HCT116 (cell line): ENCODE results near the gene CNTNAP5. TPM values are rescaled to one million over a fixed set of nuclear protein-coding genes. Genes with fewer than 3 reads are reported as not detected.

ENCODE experiments used
- ATAC-seq: fragments of 200-7000 bp; cut with Tn5 transposase; 2 replicates; pipeline ENCODE4 v1.9.1; 2020; ENCODE audit warnings: mild to moderate bottlenecking, moderate library complexity
- BruUV-seq: library from RNA; stranded (reverse); fragments of 400-500 nt; replicated peaks from 2 replicates; lab custom pipeline; 2021; lab: Mats Ljungman, UMichigan
- CTCF ChIA-PET: fragments of 300-600 bp; sonication (Branson Sonifier 250); formaldehyde crosslinking; loops from one replicate; lab custom pipeline; 2021; ENCODE audit warnings: antibody characterized with exemption; lab: Charles Lee
- POLR2A ChIA-PET: fragments of 300-600, 350-600 bp; sonication (Branson Sonifier 250); formaldehyde crosslinking; loops from one replicate; lab custom pipeline; 2021; ENCODE audit warnings: antibody characterized with exemption; lab: Charles Lee
- RAD21 ChIA-PET, 2 experiments: fragments of 300-600 bp; sonication (Branson Sonifier 250); formaldehyde crosslinking; loops; one replicate each; lab custom pipeline; 2023; ENCODE audit warnings: low total read pairs in 2 of 2; ENCODE audit not compliant: uncharacterized antibody in 2 of 2, unreplicated experiment in 2 of 2, low non-redundant PET in 1 of 2; lab: Charles Lee
- DNase-seq: peaks from one replicate; pipeline ENCODE4 v3.0.0-alpha.2; 2010; ENCODE audit warnings: low read depth, low spot score
- H2AFZ ChIP-seq: fragments of 200-600 bp; shearing (Covaris generic), sonication (generic); 2 replicates; pipeline ENCODE4 v1.6.1; 2017; ENCODE audit warnings: low read depth, mixed run types, mixed read lengths, antibody characterized with exemption, low read length; ENCODE audit not compliant: poor library complexity, severe bottlenecking
- H3K27ac ChIP-seq: 2 replicates; pipeline ENCODE4 v1.5.1; 2012; ENCODE audit warnings: low read depth, low read length
- H3K27me3 ChIP-seq: fragments of 200-600 bp; sonication (generic); 2 replicates; pipeline ENCODE4 v1.6.1; 2016; ENCODE audit warnings: mixed run types, low read length, mixed read lengths; ENCODE audit not compliant: insufficient read depth
- H3K36me3 ChIP-seq, 2 experiments: fragments of 200-500 bp in 1 of 2; fragments of 200-600 bp in 1 of 2; sonication (Bioruptor generic) in 1 of 2; sonication (generic) in 1 of 2; 2 replicates each; pipeline versions ENCODE4 v1.5.1 to v1.6.1; 2014 to 2016; ENCODE audit warnings: low read length in 2 of 2, inconsistent platforms in 1 of 2, mixed read lengths in 1 of 2, mixed run types in 1 of 2; ENCODE audit not compliant: insufficient read depth in 2 of 2, control insufficient read depth in 1 of 2
- H3K4me1 ChIP-seq, 2 experiments: fragments of 200-600 bp in 1 of 2; sonication (generic) in 1 of 2; 2 replicates each; pipeline versions ENCODE4 v1.5.1 to v1.6.1; 2012 to 2017; ENCODE audit warnings: low read length in 2 of 2, inconsistent platforms in 1 of 2, mild to moderate bottlenecking in 1 of 2, mixed read lengths in 1 of 2, mixed run types in 1 of 2, moderate library complexity in 1 of 2; ENCODE audit not compliant: insufficient read depth in 2 of 2, control insufficient read depth in 1 of 2
- H3K4me2 ChIP-seq: fragments of 200-600 bp; sonication (generic); 2 replicates; pipeline ENCODE4 v1.6.1; 2017; ENCODE audit warnings: mixed run types, low read length, mixed read lengths
- H3K4me3 ChIP-seq, 2 experiments: fragments of 200-600 bp in 1 of 2; sonication (generic) in 1 of 2; replicated peaks in 1 of 2; 2 replicates each; pipeline ENCODE4 v1.5.1; 2011 to 2016; ENCODE audit warnings: low read length in 2 of 2, control low read depth in 1 of 2, low read depth in 1 of 2, mild to moderate bottlenecking in 1 of 2, mixed read lengths in 1 of 2, mixed run types in 1 of 2
- H3K79me2 ChIP-seq: fragments of 200-600 bp; sonication (generic); 2 replicates; pipeline ENCODE4 v1.6.1; 2017; ENCODE audit warnings: mild to moderate bottlenecking, mixed run types, low read length, moderate library complexity, mixed read lengths; ENCODE audit not compliant: insufficient read depth
- H3K9ac ChIP-seq: fragments of 200-600 bp; sonication (generic); 2 replicates; pipeline ENCODE4 v1.6.1; 2016; ENCODE audit warnings: low read length, mixed read lengths
- H3K9me2 ChIP-seq: fragments of 200-600 bp; sonication (generic), shearing (Covaris generic); 2 replicates; pipeline ENCODE4 v1.6.1; 2017; ENCODE audit warnings: mixed run types, mild to moderate bottlenecking, moderate library complexity; ENCODE audit not compliant: insufficient read depth
- H3K9me3 ChIP-seq, 2 experiments: fragments of 200-500 bp in 1 of 2; fragments of 200-600 bp in 1 of 2; sonication (Bioruptor generic) in 1 of 2; sonication (generic) in 1 of 2; 2 replicates each; pipeline ENCODE4 v1.6.1; 2014 to 2017; ENCODE audit warnings: low read length in 2 of 2, mixed read lengths in 2 of 2, inconsistent platforms in 1 of 2, low read depth in 1 of 2, mild to moderate bottlenecking in 1 of 2, mixed run types in 1 of 2, moderate library complexity in 1 of 2; ENCODE audit not compliant: control insufficient read depth in 1 of 2, insufficient read depth in 1 of 2
- H4K20me1 ChIP-seq: fragments of 200-600 bp; sonication (generic), shearing (Covaris generic); 2 replicates; pipeline ENCODE4 v1.6.1; 2017; ENCODE audit warnings: mixed run types, mild to moderate bottlenecking, moderate library complexity; ENCODE audit not compliant: insufficient read depth
- ATF3 ChIP-seq: IDR thresholded peaks from 2 replicates; pipeline ENCODE4 v1.6.1; 2012
- CBX3 ChIP-seq: IDR thresholded peaks from 2 replicates; pipeline ENCODE4 v1.6.1; 2012; ENCODE audit warnings: low read depth
- CEBPB ChIP-seq: IDR thresholded peaks from 2 replicates; pipeline ENCODE4 v1.6.1; 2012; ENCODE audit warnings: low read depth
- CTCF ChIP-seq, 3 experiments: fragments of 200-600 bp in 1 of 3; sonication (generic) in 1 of 3; IDR thresholded peaks in 2 of 3; conservative IDR thresholded peaks in 1 of 3; 2 replicates each; pipeline ENCODE4 v1.5.1; 2012 to 2017; ENCODE audit warnings: low read depth in 2 of 3, low read length in 2 of 3, antibody characterized with exemption in 1 of 3, borderline replicate concordance in 1 of 3, control low read depth in 1 of 3, mild to moderate bottlenecking in 1 of 3, mixed read lengths in 1 of 3, mixed run types in 1 of 3, moderate library complexity in 1 of 3; ENCODE audit not compliant: insufficient read depth in 1 of 3
- ELF1 ChIP-seq: IDR thresholded peaks from 2 replicates; pipeline ENCODE4 v1.6.1; 2012; ENCODE audit warnings: low read depth, borderline replicate concordance
- EZH2 ChIP-seq: fragments of 200-600 bp; sonication (generic); IDR thresholded peaks from 2 replicates; pipeline ENCODE4 v1.6.1; 2017; ENCODE audit warnings: antibody characterized with exemption, mixed run types
- EZH2phosphoT487 ChIP-seq: fragments of 200-600 bp; IDR thresholded peaks from 2 replicates; pipeline ENCODE4 v1.6.1; 2018; ENCODE audit warnings: antibody characterized with exemption, borderline replicate concordance
- FOSL1 ChIP-seq: IDR thresholded peaks from 2 replicates; pipeline ENCODE4 v1.6.1; 2012; ENCODE audit warnings: low read depth
- JUND ChIP-seq: IDR thresholded peaks from 2 replicates; pipeline ENCODE4 v1.6.1; 2012
- MAX ChIP-seq: IDR thresholded peaks from 2 replicates; pipeline ENCODE4 v1.6.1; 2012
- POLR2AphosphoS5 ChIP-seq: IDR thresholded peaks from 2 replicates; pipeline ENCODE4 v1.6.1; 2011; ENCODE audit warnings: mild to moderate bottlenecking, low read depth, low read length, moderate library complexity
- RAD21 ChIP-seq: IDR thresholded peaks from 2 replicates; pipeline ENCODE4 v1.6.1; 2012; ENCODE audit warnings: low read depth, mild to moderate bottlenecking
- REST ChIP-seq: IDR thresholded peaks from 2 replicates; pipeline ENCODE4 v1.6.1; 2012; ENCODE audit warnings: low read depth
- SIN3A ChIP-seq: IDR thresholded peaks from 2 replicates; pipeline ENCODE4 v1.6.1; 2012; ENCODE audit warnings: low read depth
- SP1 ChIP-seq: IDR thresholded peaks from 2 replicates; pipeline ENCODE4 v1.6.1; 2012; ENCODE audit warnings: low read depth
- SRF ChIP-seq: IDR thresholded peaks from 2 replicates; pipeline ENCODE4 v1.6.1; 2012; ENCODE audit warnings: low read depth
- YY1 ChIP-seq: IDR thresholded peaks from 2 replicates; pipeline ENCODE4 v1.6.1; 2011; ENCODE audit warnings: low read length, low read depth, moderate library complexity, mild to moderate bottlenecking; ENCODE audit not compliant: insufficient replicate concordance; ENCODE audit errors: extremely low read depth
- ZFX ChIP-seq: fragments of 450-650 bp; IDR thresholded peaks from 2 replicates; pipeline ENCODE4 v1.6.1; 2017
- ZNF274 ChIP-seq: fragments of 200-500 bp; sonication (Bioruptor generic); IDR thresholded peaks from 2 replicates; pipeline ENCODE4 v1.6.1; 2014; ENCODE audit warnings: mild to moderate bottlenecking, low read depth, low read length, inconsistent platforms
- intact Hi-C: fragments of 100-400 bp; cut with micrococcal nuclease; formaldehyde crosslinking; loops from 2 replicates; pipeline ENCODE4 v1.10.0; 2022
- total RNA-seq: library from RNA; stranded (reverse); gene quantifications from one replicate; pipeline ENCODE4 v1.2.1, GENCODE V29; 2021; ENCODE audit not compliant: unreplicated experiment

Gene CNTNAP5
- total RNA-seq, 1 experiment from 2014 or later, result not detected

- no peak overlapping the region for H3K27ac ChIP-seq
- no peak overlapping the region for H3K4me3 ChIP-seq
- BruUV-seq, result no TSS peak
- POLR2A ChIA-PET, result no interaction called here
- H3K9me2 ChIP-seq, result no peaks in the 10 kb centered on the region
- TF ChIP-seq REST (no peak), SIN3A (no peak), POLR2AphosphoS5 (no peak), ZFX (no peak), ELF1 (no peak), JUND (no peak), SP1 (no peak), CTCF (IDR thresholded peaks at IDR 0.05 in 2 of 3, conservative IDR thresholded peaks at IDR 0.05 in 1 of 3; ENCODE audit: borderline replicate concordance in 1 of 3, insufficient read depth in 1 of 3, low read depth in 2 of 3, low read length in 2 of 3) (no peak), CBX3 (no peak), MAX (no peak), EZH2 (no peak), RAD21 (no peak), CEBPB (no peak), FOSL1 (no peak), ZNF274 (no peak), SRF (no peak), EZH2phosphoT487 (no peak), YY1 (no peak), ATF3 (no peak)
- no peaks in the 10 kb centered on the region for H3K36me3 ChIP-seq
- CTCF ChIA-PET, result no interaction called here
- no peak overlapping the region for H2AFZ ChIP-seq
- no peak overlapping the region for H3K4me2 ChIP-seq
- H3K9ac ChIP-seq, result no peak overlapping the region
- no peaks in the 10 kb centered on the region for H4K20me1 ChIP-seq
- ATAC-seq (no peak), DNase-seq (no peak)
- H3K4me1 ChIP-seq, result no peaks in the 10 kb centered on the region
- intact Hi-C loops, result no loop called here
- H3K27me3 ChIP-seq, result no peaks in the 10 kb centered on the region
- H3K9me3 ChIP-seq, result peaks cover 5 to 26% of the 10 kb centered on the region in 2 experiments; a peak in 2 of 4 replicates
- RAD21 ChIA-PET, result no interaction called here
- no peaks in the 10 kb centered on the region for H3K79me2 ChIP-seq
These were observed 23.6 kb downstream of the CNTNAP5 start for GRCh38 chr2:124048664-124049063.
